Activated B cell treated with CpG ODN at 0.5 μM for 24 hours (primary cell): Measurements from ENCODE around the gene CCDC181. TPM values are rescaled to one million over a fixed set of nuclear protein-coding genes. Genes with fewer than 3 reads are reported as not detected.

Experiments used
- ATAC-seq: fragments of 200-7000 bp; cut with Tn5 transposase; one replicate; pipeline ENCODE4 v1.10.0; 2021; ENCODE audit warnings: low read depth, mild to moderate bottlenecking, moderate library complexity
- CTCF ChIA-PET: fragments of 350-600 bp; sonication (Branson Sonifier 250); formaldehyde crosslinking; loops from one replicate; lab custom pipeline; 2021; ENCODE audit warnings: antibody characterized with exemption; lab: Charles Lee
- POLR2A ChIA-PET: fragments of 350-600 bp; sonication (Branson Sonifier 250); formaldehyde crosslinking; loops from one replicate; lab custom pipeline; 2021; ENCODE audit warnings: antibody characterized with exemption; lab: Charles Lee
- DNase-seq: peaks from one replicate; pipeline ENCODE4 v3.0.0; 2022
- H3K27ac Mint-ChIP-seq: one replicate; pipeline ENCODE4 v1.8.0; 2020; ENCODE audit warnings: mixed read lengths
- H3K27me3 Mint-ChIP-seq: one replicate; pipeline ENCODE4 v1.8.0; 2021; ENCODE audit warnings: mixed read lengths
- H3K36me3 Mint-ChIP-seq: one replicate; pipeline ENCODE4 v1.8.0; 2021; ENCODE audit warnings: low read depth, mixed read lengths
- H3K4me1 Mint-ChIP-seq: one replicate; pipeline ENCODE4 v1.8.0; 2021; ENCODE audit warnings: mixed read lengths
- H3K4me3 Mint-ChIP-seq: one replicate; pipeline ENCODE4 v1.8.0; 2020; ENCODE audit warnings: mild to moderate bottlenecking, mixed read lengths
- H3K9me3 Mint-ChIP-seq: one replicate; pipeline ENCODE4 v1.8.0; 2020; ENCODE audit warnings: mixed read lengths
- intact Hi-C: fragments of 100-400 bp; cut with micrococcal nuclease; formaldehyde crosslinking; loops from one replicate; pipeline ENCODE4 v1.15.1; 2024
- total RNA-seq: library from RNA; stranded (reverse); gene quantifications from 2 replicates; pipeline ENCODE4 v1.2.3, GENCODE V29; 2022
- TF ChIP-seq, protein P1 (sequence below): fragments of 200-600 bp; IDR thresholded peaks from one replicate; pipeline ENCODE4 v1.8.0; 2022; ENCODE audit warnings: antibody characterized with exemption, mild to moderate bottlenecking

Gene CCDC181
- not detected in 2 replicates for total RNA-seq

GRCh38 chr1:169427081-169427641, at the start of gene CCDC181:
Gene CCDC181 (minus strand): TSS chr1:169427474. CDS start chr1:169424927, 2,547 bp downstream.
- DNase-seq (no peak), ATAC-seq (peak; percentile 50)
- peaks cover 55% of the 10 kb centered on the region for H3K27me3 Mint-ChIP-seq
- H3K9me3 Mint-ChIP-seq: peaks cover 3% of the 10 kb centered on the region
- H3K4me3 Mint-ChIP-seq: peak within 1 kb of the TSS; percentile 80
- POLR2A ChIA-PET: no interaction called here
- H3K4me1 Mint-ChIP-seq: peaks cover 10% of the 10 kb centered on the region
- H3K27ac Mint-ChIP-seq: no peak within 1 kb of the TSS
- TF ChIP-seq, protein P1, sequence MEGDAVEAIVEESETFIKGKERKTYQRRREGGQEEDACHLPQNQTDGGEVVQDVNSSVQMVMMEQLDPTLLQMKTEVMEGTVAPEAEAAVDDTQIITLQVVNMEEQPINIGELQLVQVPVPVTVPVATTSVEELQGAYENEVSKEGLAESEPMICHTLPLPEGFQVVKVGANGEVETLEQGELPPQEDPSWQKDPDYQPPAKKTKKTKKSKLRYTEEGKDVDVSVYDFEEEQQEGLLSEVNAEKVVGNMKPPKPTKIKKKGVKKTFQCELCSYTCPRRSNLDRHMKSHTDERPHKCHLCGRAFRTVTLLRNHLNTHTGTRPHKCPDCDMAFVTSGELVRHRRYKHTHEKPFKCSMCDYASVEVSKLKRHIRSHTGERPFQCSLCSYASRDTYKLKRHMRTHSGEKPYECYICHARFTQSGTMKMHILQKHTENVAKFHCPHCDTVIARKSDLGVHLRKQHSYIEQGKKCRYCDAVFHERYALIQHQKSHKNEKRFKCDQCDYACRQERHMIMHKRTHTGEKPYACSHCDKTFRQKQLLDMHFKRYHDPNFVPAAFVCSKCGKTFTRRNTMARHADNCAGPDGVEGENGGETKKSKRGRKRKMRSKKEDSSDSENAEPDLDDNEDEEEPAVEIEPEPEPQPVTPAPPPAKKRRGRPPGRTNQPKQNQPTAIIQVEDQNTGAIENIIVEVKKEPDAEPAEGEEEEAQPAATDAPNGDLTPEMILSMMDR: no peak
- intact Hi-C loops: no loop called here
- H3K36me3 Mint-ChIP-seq: no peaks in the 10 kb centered on the region
- CTCF ChIA-PET: no interaction called here

GRCh38 chr1:169475806-169476387, 48.6 kb upstream of the CCDC181 start:
- H3K9me3 Mint-ChIP-seq: no peaks in the 10 kb centered on the region
- POLR2A ChIA-PET: no interaction called here
- no peaks in the 10 kb centered on the region for H3K27me3 Mint-ChIP-seq
- CTCF ChIA-PET: no interaction called here
- peaks cover 9% of the 10 kb centered on the region for H3K36me3 Mint-ChIP-seq
- DNase-seq (no peak), ATAC-seq (no peak)
- H3K4me1 Mint-ChIP-seq: no peaks in the 10 kb centered on the region
- intact Hi-C loops: no loop called here
- H3K27ac Mint-ChIP-seq: no peak overlapping the region
- TF ChIP-seq, protein P1: no peak
- no peak overlapping the region for H3K4me3 Mint-ChIP-seq

DNA sequence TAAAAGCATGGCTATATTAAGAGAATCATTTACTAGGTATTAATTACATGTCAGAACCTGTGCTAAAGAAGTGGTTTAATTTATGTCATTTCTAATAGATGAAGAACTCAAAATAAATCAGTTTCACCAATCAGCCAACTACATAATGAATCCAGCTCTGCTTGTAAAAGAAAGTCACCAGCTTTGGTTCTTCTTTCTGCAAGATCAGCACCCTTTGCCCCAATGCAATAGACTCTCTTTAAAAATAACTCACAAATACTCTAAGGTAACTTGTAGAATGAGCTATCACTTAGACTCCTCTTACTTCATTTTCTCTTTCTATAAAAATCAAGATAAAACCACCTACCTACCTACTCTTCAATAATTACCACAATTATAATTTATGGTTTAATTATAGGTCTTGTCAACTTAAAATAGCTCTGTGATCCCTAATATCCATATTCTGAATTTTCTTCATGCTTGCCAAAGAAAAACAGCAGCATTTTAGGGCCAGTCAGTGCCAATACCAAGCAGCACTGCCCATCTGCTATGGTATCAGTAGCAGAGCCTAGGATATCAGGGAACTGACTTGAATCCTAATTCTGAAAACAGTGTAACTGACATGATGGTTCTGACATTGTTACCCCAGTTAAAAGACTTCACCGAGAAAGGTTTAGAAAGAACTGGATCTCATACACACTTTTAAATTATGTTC, 47.2 kb upstream of the CCDC181 start:
- Mint-ChIP-seq H3K4me3 (no peak overlapping the region), H3K36me3 (peaks cover 9% of the 10 kb centered on the region), H3K27ac (no peak overlapping the region), H3K27me3 (no peaks in the 10 kb centered on the region), H3K4me1 (no peaks in the 10 kb centered on the region), H3K9me3 (no peaks in the 10 kb centered on the region)
- DNase-seq: no peak
- POLR2A ChIA-PET: no interaction called here
- TF ChIP-seq, protein P1: no peak
- intact Hi-C loops: no loop called here
- no peak for ATAC-seq
- CTCF ChIA-PET: interaction anchor here (1.5 kb wide), 1 partner anchor 71 kb away, joined by 4 read pairs; no protein-coding TSS in a partner anchor

- ATAC-seq: no peak
- H3K4me1 Mint-ChIP-seq: no peaks in the 10 kb centered on the region
- no peaks in the 10 kb centered on the region for H3K27me3 Mint-ChIP-seq
- H3K4me3 Mint-ChIP-seq: no peak overlapping the region
- intact Hi-C loops: no loop called here
- H3K36me3 Mint-ChIP-seq: peaks cover 9% of the 10 kb centered on the region
- H3K27ac Mint-ChIP-seq: no peak overlapping the region
- DNase-seq: no peak
- POLR2A ChIA-PET: no interaction called here
- TF ChIP-seq, protein P1: no peak
- CTCF ChIA-PET: interaction anchor here (1.1 to 1.5 kb wide), 2 partner anchors 12 to 72 kb away, joined by 3 to 4 read pairs; partner anchors contain the start of gene SLC19A2
- no peaks in the 10 kb centered on the region for H3K9me3 Mint-ChIP-seq
These were observed 46.1 kb upstream of the CCDC181 start for GRCh38 chr1:169473347-169473746.

DNA sequence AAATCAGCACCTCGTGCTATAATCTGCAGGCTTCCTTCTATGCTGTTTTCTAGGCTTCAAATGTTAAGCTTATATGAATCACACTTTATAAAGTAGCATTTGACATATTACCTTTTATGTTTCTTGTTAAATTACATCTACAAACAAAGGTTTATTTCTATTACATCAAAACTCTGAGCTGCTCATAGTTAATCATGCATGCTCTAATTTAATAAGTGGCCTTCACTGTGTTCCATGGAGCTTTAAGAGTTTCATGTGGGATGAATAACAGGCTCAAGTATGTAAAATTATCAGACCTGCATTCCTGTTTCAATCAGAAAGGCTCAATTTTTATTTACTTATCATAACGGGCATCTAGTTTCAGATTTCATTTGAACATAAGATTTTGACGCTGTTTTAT, 45.5 kb upstream of the CCDC181 start:
- Mint-ChIP-seq H3K4me3 (no peak overlapping the region), H3K9me3 (no peaks in the 10 kb centered on the region), H3K36me3 (peaks cover 11% of the 10 kb centered on the region), H3K4me1 (no peaks in the 10 kb centered on the region), H3K27me3 (no peaks in the 10 kb centered on the region), H3K27ac (no peak overlapping the region)
- ChIA-PET POLR2A (no interaction called here), CTCF (interaction anchor here (1.1 kb wide), 1 partner anchor 13 kb away, joined by 3 read pairs; the partner anchor contains the start of gene SLC19A2)
- TF ChIP-seq, protein P1: no peak
- intact Hi-C loops: no loop called here
- DNase-seq (no peak), ATAC-seq (no peak)
